ENCODE data around the gene AMFR.

AMFR gene

DNA sequence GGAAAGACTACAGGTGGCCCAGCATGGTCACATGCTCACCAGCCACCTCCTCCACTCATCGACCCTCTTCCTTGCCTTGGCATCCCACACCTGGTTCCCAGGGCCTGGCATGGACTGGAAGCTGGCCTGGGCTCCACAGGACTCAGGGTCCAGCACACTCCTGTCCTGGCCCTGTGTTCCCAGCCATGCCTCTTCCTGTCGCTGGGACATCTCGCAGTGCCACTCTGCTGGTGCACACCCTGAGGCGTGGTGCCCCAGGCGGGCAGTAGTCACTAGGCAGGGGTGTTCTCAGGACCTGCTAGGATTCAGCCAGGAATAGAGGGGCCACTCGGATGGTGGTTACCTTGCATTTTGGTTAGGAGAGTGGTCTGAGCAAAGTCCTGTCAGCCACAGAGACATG lies 99.4 kb downstream of the AMFR start:
- TF ChIP-seq FOXP2 (optimal IDR thresholded peaks at IDR 0.05; ENCODE audit: borderline replicate concordance, extremely low read depth, extremely low read length, insufficient read depth), result no peak
- TF ChIP-seq, protein P1, sequence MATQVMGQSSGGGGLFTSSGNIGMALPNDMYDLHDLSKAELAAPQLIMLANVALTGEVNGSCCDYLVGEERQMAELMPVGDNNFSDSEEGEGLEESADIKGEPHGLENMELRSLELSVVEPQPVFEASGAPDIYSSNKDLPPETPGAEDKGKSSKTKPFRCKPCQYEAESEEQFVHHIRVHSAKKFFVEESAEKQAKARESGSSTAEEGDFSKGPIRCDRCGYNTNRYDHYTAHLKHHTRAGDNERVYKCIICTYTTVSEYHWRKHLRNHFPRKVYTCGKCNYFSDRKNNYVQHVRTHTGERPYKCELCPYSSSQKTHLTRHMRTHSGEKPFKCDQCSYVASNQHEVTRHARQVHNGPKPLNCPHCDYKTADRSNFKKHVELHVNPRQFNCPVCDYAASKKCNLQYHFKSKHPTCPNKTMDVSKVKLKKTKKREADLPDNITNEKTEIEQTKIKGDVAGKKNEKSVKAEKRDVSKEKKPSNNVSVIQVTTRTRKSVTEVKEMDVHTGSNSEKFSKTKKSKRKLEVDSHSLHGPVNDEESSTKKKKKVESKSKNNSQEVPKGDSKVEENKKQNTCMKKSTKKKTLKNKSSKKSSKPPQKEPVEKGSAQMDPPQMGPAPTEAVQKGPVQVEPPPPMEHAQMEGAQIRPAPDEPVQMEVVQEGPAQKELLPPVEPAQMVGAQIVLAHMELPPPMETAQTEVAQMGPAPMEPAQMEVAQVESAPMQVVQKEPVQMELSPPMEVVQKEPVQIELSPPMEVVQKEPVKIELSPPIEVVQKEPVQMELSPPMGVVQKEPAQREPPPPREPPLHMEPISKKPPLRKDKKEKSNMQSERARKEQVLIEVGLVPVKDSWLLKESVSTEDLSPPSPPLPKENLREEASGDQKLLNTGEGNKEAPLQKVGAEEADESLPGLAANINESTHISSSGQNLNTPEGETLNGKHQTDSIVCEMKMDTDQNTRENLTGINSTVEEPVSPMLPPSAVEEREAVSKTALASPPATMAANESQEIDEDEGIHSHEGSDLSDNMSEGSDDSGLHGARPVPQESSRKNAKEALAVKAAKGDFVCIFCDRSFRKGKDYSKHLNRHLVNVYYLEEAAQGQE (IDR thresholded peaks at IDR 0.05; ENCODE audit: insufficient read depth in 1 of 2, low read depth in 2 of 2, low read length in 2 of 2), result no peak
- no peak for TF ChIP-seq SIN3A (IDR thresholded peaks at IDR 0.05; ENCODE audit: borderline replicate concordance, insufficient read depth, low read length)
- no peak for TF ChIP-seq POLR2AphosphoS5 (IDR thresholded peaks at IDR 0.05; ENCODE audit: low read depth, low read length)
- TF ChIP-seq TAF1 (IDR thresholded peaks at IDR 0.05; ENCODE audit: borderline replicate concordance, insufficient read depth, low read length), result no peak

DNA sequence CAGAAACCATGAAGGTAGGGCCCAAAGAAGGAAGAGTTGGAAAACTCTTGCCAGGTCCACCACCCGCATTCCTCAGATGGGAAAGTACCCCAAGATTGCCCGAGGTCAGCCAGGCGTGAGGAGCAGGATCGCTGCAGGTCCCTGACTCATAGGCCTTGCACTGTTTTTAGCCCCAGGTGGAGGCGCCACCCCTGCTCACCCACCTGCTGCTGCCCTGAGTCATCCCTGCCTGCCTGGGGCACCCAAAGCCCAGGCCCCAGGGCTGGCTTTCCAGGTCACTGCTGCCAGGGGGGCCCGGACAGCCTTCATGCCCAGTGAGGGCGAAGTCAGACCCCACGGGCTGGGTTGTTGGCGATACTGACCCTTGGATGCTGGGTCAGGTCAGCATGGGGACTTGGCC lies 100.9 kb downstream of the AMFR start:
- TF ChIP-seq TAF1 (IDR thresholded peaks at IDR 0.05; ENCODE audit: borderline replicate concordance, insufficient read depth, low read length) (no peak), SIN3A (IDR thresholded peaks at IDR 0.05; ENCODE audit: borderline replicate concordance, insufficient read depth, low read length) (no peak), FOXP2 (optimal IDR thresholded peaks at IDR 0.05; ENCODE audit: borderline replicate concordance, extremely low read depth, extremely low read length, insufficient read depth) (no peak), POLR2AphosphoS5 (IDR thresholded peaks at IDR 0.05; ENCODE audit: low read depth, low read length) (no peak)
- TF ChIP-seq, protein P1 (IDR thresholded peaks at IDR 0.05; ENCODE audit: insufficient read depth in 1 of 2, low read depth in 2 of 2, low read length in 2 of 2), result no peak

GRCh38 chr16:56321571-56321970 lies 103.8 kb downstream of the AMFR start:
- TF ChIP-seq, protein P1 (IDR thresholded peaks at IDR 0.05; ENCODE audit: insufficient read depth in 1 of 2, low read depth in 2 of 2, low read length in 2 of 2), result no peak
- TF ChIP-seq TAF1 (IDR thresholded peaks at IDR 0.05; ENCODE audit: borderline replicate concordance, insufficient read depth, low read length), result no peak
- TF ChIP-seq FOXP2 (optimal IDR thresholded peaks at IDR 0.05; ENCODE audit: borderline replicate concordance, extremely low read depth, extremely low read length, insufficient read depth), result no peak
- TF ChIP-seq POLR2AphosphoS5 (IDR thresholded peaks at IDR 0.05; ENCODE audit: low read depth, low read length), result no peak
- TF ChIP-seq SIN3A (IDR thresholded peaks at IDR 0.05; ENCODE audit: borderline replicate concordance, insufficient read depth, low read length), result no peak

GRCh38 chr16:56320811-56321558 lies 104.4 kb downstream of the AMFR start:
- TF ChIP-seq SIN3A (IDR thresholded peaks at IDR 0.05; ENCODE audit: borderline replicate concordance, insufficient read depth, low read length), result no peak
- no peak for TF ChIP-seq POLR2AphosphoS5 (IDR thresholded peaks at IDR 0.05; ENCODE audit: low read depth, low read length)
- TF ChIP-seq, protein P1 (IDR thresholded peaks at IDR 0.05; ENCODE audit: insufficient read depth in 1 of 2, low read depth in 2 of 2, low read length in 2 of 2), result no peak
- no peak for TF ChIP-seq TAF1 (IDR thresholded peaks at IDR 0.05; ENCODE audit: borderline replicate concordance, insufficient read depth, low read length)
- no peak for TF ChIP-seq FOXP2 (optimal IDR thresholded peaks at IDR 0.05; ENCODE audit: borderline replicate concordance, extremely low read depth, extremely low read length, insufficient read depth)
